ENCODE measurements around the gene GCLC.

- no peak for TF ChIP-seq POLR2A (IDR thresholded peaks at IDR 0.05)
- TF ChIP-seq, protein P1, sequence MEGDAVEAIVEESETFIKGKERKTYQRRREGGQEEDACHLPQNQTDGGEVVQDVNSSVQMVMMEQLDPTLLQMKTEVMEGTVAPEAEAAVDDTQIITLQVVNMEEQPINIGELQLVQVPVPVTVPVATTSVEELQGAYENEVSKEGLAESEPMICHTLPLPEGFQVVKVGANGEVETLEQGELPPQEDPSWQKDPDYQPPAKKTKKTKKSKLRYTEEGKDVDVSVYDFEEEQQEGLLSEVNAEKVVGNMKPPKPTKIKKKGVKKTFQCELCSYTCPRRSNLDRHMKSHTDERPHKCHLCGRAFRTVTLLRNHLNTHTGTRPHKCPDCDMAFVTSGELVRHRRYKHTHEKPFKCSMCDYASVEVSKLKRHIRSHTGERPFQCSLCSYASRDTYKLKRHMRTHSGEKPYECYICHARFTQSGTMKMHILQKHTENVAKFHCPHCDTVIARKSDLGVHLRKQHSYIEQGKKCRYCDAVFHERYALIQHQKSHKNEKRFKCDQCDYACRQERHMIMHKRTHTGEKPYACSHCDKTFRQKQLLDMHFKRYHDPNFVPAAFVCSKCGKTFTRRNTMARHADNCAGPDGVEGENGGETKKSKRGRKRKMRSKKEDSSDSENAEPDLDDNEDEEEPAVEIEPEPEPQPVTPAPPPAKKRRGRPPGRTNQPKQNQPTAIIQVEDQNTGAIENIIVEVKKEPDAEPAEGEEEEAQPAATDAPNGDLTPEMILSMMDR (IDR thresholded peaks at IDR 0.05) = no peak
- no peak for TF ChIP-seq EP300 (IDR thresholded peaks at IDR 0.05)
These were observed 42.4 kb upstream of the GCLC start for GRCh38 chr6:53587291-53587690.
